ENCODE data around the gene UBE2C.
"Not testable (repeated sequence)": the region's sequence is repeated elsewhere in the genome, so short reads cannot be mapped to it uniquely, and the experiment has no call there.

UBE2C gene

GRCh38 chr20:45827712-45828111 is 15.3 kb downstream of the UBE2C start:
- TF ChIP-seq CTCF (IDR thresholded peaks at IDR 0.05; ENCODE audit: low read depth, low read length), result no peak

GRCh38 chr20:45828589-45828988 is 16.1 kb downstream of the UBE2C start:
- TF ChIP-seq CTCF (IDR thresholded peaks at IDR 0.05; ENCODE audit: low read depth, low read length), result no peak
- no peak overlapping the region for H3K4me3 ChIP-seq (ENCODE audit: low read depth, low read length)

More at GRCh38 chr20:45827712-45828111, 15.3 kb downstream of the UBE2C start:
- no peak overlapping the region for H3K4me3 ChIP-seq (ENCODE audit: low read depth, low read length)

- H3K4me3 ChIP-seq (ENCODE audit: low read depth, low read length), result not testable (repeated sequence)
These were observed 17.2 kb downstream of the UBE2C start for GRCh38 chr20:45829673-45830106.

- H3K4me3 ChIP-seq (ENCODE audit: low read depth, low read length), result no peak overlapping the region
- TF ChIP-seq CTCF (IDR thresholded peaks at IDR 0.05; ENCODE audit: low read depth, low read length), result no peak
These were observed 20.2 kb downstream of the UBE2C start for GRCh38 chr20:45832619-45833018.

- no peak for TF ChIP-seq CTCF (IDR thresholded peaks at IDR 0.05; ENCODE audit: low read depth, low read length)
- peak within 1 kb of the TSS; percentile 72 for H3K4me3 ChIP-seq (ENCODE audit: low read depth, low read length)
These were observed 20.8 kb downstream of the UBE2C start, which contains the start of gene SNX21 for GRCh38 chr20:45833030-45833882. Gene SNX21, plus strand, starts transcription at chr20:45833799. Its CDS starts 121 bp downstream, at chr20:45833920.

GRCh38 chr20:45833883-45834796 is 21.7 kb downstream of the UBE2C start:
- no peak for TF ChIP-seq CTCF (IDR thresholded peaks at IDR 0.05; ENCODE audit: low read depth, low read length)
- peak overlapping the region; percentile 72 for H3K4me3 ChIP-seq (ENCODE audit: low read depth, low read length)

- no peak for TF ChIP-seq CTCF (IDR thresholded peaks at IDR 0.05; ENCODE audit: low read depth, low read length)
- H3K4me3 ChIP-seq (ENCODE audit: low read depth, low read length), result peak overlapping the region; percentile 72
These were observed 22.3 kb downstream of the UBE2C start for GRCh38 chr20:45834797-45835161.

Measured in WI38 (cell line).